MCF 10A (cell line): ENCODE measurements around the gene RTN4RL1. TPM values are rescaled to one million over a fixed set of nuclear protein-coding genes. Genes with fewer than 3 reads are reported as not detected.

ENCODE experiments used
- BruUV-seq: library from RNA; stranded (reverse); fragments of 400-500 nt; replicated peaks from 2 replicates; lab custom pipeline; 2021; lab: Mats Ljungman, UMichigan
- CTCF ChIA-PET: fragments of 300-600 bp; sonication (Branson Sonifier 250); formaldehyde crosslinking; extraction: SDS; loops from one replicate; lab custom pipeline; 2021; ENCODE audit warnings: antibody characterized with exemption, inconsistent platforms; lab: Yijun Ruan, JAX
- POLR2A ChIA-PET: fragments of 300-600, 350-650 bp; sonication (Branson Sonifier 250); formaldehyde crosslinking; extraction: SDS; loops from one replicate; lab custom pipeline; 2020; ENCODE audit warnings: antibody characterized with exemption, inconsistent platforms; lab: Yijun Ruan, JAX
- DNase-seq: peaks from one replicate; pipeline ENCODE4 v3.0.0-alpha.2; 2018; ENCODE audit not compliant: unreplicated experiment
- H3K27ac Mint-ChIP-seq: one replicate; pipeline ENCODE4 v1.8.0; 2022; ENCODE audit warnings: mild to moderate bottlenecking, low read depth, mixed read lengths; ENCODE audit not compliant: unreplicated experiment
- H3K27me3 Mint-ChIP-seq: one replicate; pipeline ENCODE4 v1.8.0; 2022; ENCODE audit warnings: mixed read lengths; ENCODE audit not compliant: insufficient read depth, unreplicated experiment
- H3K36me3 Mint-ChIP-seq: one replicate; pipeline ENCODE4 v1.8.0; 2022; ENCODE audit warnings: mild to moderate bottlenecking, moderate library complexity, mixed read lengths; ENCODE audit not compliant: insufficient read depth, unreplicated experiment
- H3K4me1 Mint-ChIP-seq: one replicate; pipeline ENCODE4 v1.8.0; 2022; ENCODE audit warnings: mixed read lengths; ENCODE audit not compliant: insufficient read depth, unreplicated experiment
- H3K4me3 Mint-ChIP-seq: one replicate; pipeline ENCODE4 v1.8.0; 2022; ENCODE audit warnings: mild to moderate bottlenecking, moderate library complexity, mixed read lengths; ENCODE audit not compliant: unreplicated experiment
- H3K9me3 Mint-ChIP-seq: one replicate; pipeline ENCODE4 v1.8.0; 2022; ENCODE audit warnings: mixed read lengths; ENCODE audit not compliant: unreplicated experiment
- intact Hi-C: fragments of 100-400 bp; cut with micrococcal nuclease; formaldehyde crosslinking; loops from 2 replicates; pipeline ENCODE4 v1.14.1; 2022
- total RNA-seq: library from RNA; stranded (reverse); gene quantifications from 2 replicates; pipeline ENCODE4 v1.2.3, GENCODE V29; 2022
- TF ChIP-seq, protein P1 (sequence below): fragments of 200-600 bp; IDR thresholded peaks from one replicate; pipeline ENCODE4 v1.8.0; 2022; ENCODE audit warnings: antibody characterized with exemption, mild to moderate bottlenecking; ENCODE audit not compliant: unreplicated experiment

RTN4RL1 gene
- total RNA-seq, 1 experiment from 2014 or later, result 2.9 TPM

DNA sequence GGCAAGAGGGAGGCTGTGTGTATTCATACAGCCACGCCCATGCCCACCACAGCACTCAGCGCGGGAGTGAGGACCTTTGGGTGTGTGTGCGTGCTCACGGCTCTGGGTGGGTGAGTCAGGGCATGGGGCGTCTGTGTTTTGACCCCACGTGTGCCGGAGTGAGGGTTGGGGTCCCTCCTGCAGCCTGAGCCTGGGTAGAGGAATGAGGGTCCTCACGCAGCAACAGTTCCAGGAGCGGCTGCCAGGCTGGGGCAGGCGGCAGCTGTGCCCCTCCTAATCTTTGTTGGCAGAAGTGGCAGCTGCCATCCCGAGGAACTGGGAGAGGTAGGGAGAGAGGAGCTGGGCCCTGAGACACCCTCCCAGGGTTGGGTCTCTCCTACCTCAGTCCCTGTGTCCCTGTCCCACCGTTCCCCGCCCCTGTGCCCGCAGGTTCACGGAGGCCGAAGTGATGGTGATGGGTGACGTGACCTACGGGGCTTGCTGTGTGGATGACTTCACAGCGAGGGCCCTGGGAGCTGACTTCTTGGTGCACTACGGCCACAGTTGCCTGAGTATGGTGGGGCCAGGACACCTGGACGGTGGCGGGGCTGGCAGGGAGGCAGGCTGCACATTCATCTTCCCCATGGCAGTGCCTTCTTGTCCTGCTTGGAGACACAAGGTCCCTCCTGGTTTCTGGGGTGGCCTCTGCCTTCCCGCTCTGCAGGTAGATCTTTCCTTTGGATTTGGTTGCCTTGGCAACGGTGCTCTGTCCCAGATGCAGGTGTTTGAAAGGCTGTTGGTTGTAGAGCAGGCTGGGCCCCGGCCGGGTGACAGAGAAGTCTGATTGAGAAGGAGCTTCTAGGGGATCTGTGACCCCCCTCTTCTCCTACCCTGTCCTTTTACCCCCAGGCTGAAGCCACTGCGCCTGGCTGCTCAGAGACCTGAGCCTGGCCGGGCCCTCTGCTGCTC, 10.7 kb upstream of the RTN4RL1 start:
- intact Hi-C loops, result no loop called here
- Mint-ChIP-seq H3K4me1 (no peaks in the 10 kb centered on the region), H3K9me3 (no peaks in the 10 kb centered on the region), H3K27ac (no peak overlapping the region), H3K27me3 (no peaks in the 10 kb centered on the region), H3K36me3 (peaks cover 28% of the 10 kb centered on the region), H3K4me3 (no peak overlapping the region)
- no peak for DNase-seq
- BruUV-seq, result no TSS peak
- CTCF ChIA-PET, result no interaction called here
- POLR2A ChIA-PET, result no interaction called here
- TF ChIP-seq, protein P1, sequence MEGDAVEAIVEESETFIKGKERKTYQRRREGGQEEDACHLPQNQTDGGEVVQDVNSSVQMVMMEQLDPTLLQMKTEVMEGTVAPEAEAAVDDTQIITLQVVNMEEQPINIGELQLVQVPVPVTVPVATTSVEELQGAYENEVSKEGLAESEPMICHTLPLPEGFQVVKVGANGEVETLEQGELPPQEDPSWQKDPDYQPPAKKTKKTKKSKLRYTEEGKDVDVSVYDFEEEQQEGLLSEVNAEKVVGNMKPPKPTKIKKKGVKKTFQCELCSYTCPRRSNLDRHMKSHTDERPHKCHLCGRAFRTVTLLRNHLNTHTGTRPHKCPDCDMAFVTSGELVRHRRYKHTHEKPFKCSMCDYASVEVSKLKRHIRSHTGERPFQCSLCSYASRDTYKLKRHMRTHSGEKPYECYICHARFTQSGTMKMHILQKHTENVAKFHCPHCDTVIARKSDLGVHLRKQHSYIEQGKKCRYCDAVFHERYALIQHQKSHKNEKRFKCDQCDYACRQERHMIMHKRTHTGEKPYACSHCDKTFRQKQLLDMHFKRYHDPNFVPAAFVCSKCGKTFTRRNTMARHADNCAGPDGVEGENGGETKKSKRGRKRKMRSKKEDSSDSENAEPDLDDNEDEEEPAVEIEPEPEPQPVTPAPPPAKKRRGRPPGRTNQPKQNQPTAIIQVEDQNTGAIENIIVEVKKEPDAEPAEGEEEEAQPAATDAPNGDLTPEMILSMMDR, result no peak

DNA sequence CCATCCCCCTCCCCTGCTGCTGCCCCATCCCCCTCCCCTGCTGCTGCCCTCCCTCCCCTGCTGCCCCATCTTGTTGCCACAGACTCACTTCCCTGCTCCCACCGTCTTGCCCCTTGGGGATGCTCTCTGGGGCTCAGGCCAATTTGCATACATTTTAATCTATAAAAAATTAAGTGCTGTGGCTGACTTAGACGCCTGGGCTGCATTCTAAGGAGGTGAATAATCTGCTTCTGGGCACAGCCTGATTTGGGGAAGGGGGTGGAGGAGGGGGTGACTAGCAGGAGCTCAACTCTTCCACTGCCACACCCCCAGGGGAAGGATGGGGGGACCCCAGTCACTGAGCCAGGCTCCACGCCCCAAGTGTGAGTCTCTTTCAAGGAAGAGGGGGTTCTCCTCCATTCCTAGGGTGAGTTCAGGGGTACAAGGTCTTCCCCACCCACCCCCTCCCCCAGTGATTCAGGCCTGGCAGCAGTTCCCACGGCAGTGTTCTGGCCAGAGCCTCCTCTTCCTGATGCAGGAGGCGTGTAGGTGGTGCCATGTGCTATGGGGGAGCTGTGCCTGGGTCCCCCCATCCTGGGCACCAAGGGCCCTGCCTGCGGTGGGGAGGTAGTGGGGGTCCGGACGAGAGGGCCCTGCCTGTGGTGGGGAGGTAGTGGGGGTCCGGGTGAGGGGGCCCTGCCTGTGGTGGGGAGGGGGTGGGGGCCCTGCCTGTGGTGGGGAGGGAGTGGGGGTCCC, 9.8 kb upstream of the RTN4RL1 start:
- CTCF ChIA-PET, result interaction anchor here (1.6 kb wide), 1 partner anchor 126 kb away, joined by 6 read pairs; no protein-coding TSS in a partner anchor
- Mint-ChIP-seq H3K4me3 (no peak overlapping the region), H3K27me3 (no peaks in the 10 kb centered on the region), H3K9me3 (no peaks in the 10 kb centered on the region), H3K4me1 (no peaks in the 10 kb centered on the region), H3K27ac (no peak overlapping the region), H3K36me3 (peaks cover 28% of the 10 kb centered on the region)
- no peak for DNase-seq
- intact Hi-C loops, result no loop called here
- POLR2A ChIA-PET, result interaction anchor here (1.0 kb wide), 1 partner anchor 11 kb away, joined by 3 read pairs; no protein-coding TSS in a partner anchor
- TF ChIP-seq, protein P1, result no peak
- BruUV-seq, result no TSS peak

DNA sequence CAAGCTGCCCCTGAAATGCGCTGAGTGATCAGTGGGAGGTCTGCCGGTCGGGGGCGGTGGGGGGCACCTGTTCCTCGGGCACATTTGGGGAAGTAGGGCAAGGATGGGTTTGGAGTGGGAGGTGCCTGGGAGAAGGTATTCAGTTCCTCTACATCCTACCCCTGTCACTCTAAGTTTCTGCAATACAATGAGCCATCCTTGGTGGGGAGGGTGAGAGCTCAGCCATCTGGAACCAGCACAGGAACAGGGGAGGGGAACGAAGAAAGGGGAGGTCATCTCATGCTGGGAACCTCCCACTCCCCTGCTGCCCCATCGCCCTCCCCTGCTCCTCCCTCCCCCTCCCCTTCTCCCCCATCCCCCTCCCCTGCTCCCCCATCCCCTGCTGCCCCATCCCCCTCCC, 9.0 kb upstream of the RTN4RL1 start:
- H3K4me3 Mint-ChIP-seq, result no peak overlapping the region
- BruUV-seq, result no TSS peak
- POLR2A ChIA-PET, result interaction anchor here (0.6 to 1.0 kb wide), 2 partner anchors 10 to 73 kb away, joined by 3 read pairs; no protein-coding TSS in a partner anchor
- H3K27ac Mint-ChIP-seq, result no peak overlapping the region
- peaks cover 23% of the 10 kb centered on the region for H3K36me3 Mint-ChIP-seq
- intact Hi-C loops, result no loop called here
- H3K9me3 Mint-ChIP-seq, result no peaks in the 10 kb centered on the region
- CTCF ChIA-PET, result interaction anchor here (1.6 kb wide), 1 partner anchor 125 kb away, joined by 6 read pairs; no protein-coding TSS in a partner anchor
- no peak for DNase-seq
- H3K27me3 Mint-ChIP-seq, result no peaks in the 10 kb centered on the region
- TF ChIP-seq, protein P1, result no peak
- H3K4me1 Mint-ChIP-seq, result no peaks in the 10 kb centered on the region
